C4-2B (cell line): ENCODE data around the gene OTOP2.

Source experiments
- CTCF ChIP-seq: fragments of 450-650 bp; conservative IDR thresholded peaks from 2 replicates; pipeline ENCODE4 v1.5.1; 2017; ENCODE audit warnings: mild to moderate bottlenecking
- ZFX ChIP-seq: fragments of 450-650 bp; IDR thresholded peaks from 2 replicates; pipeline ENCODE4 v1.6.1; 2017

GRCh38 chr17:74938194-74938950 is 14.3 kb downstream of the OTOP2 start:
- TF ChIP-seq CTCF (no peak), ZFX (no peak)
